Prostate gland (tissue), 2 donors: ENCODE measurements around the gene PFKP. TPM values are rescaled to one million over a fixed set of nuclear protein-coding genes. Genes with fewer than 3 reads are reported as not detected.

Experiments
- DNase-seq: peaks from one replicate; pipeline ENCODE4 v3.0.0-alpha.2; 2019; ENCODE audit warnings: low spot score
- H3K27ac ChIP-seq, 2 donors: fragments of 200-600 bp; sonication (generic); 2 replicates each; pipeline ENCODE4 v1.5.1; 2017 to 2019
- H3K27me3 ChIP-seq: fragments of 200-600 bp; sonication (generic); replicated peaks from 2 replicates; pipeline ENCODE4 v1.5.1; 2019; ENCODE audit not compliant: insufficient read depth
- H3K36me3 ChIP-seq, 2 donors: fragments of 200-600 bp; sonication (generic); 1 replicate in 1 of 2; 2 replicates in 1 of 2; pipeline versions ENCODE4 v1.5.1 to v1.8.1; 2017 to 2019
- H3K4me1 ChIP-seq: fragments of 200-600 bp; sonication (generic); replicated peaks from 2 replicates; pipeline ENCODE4 v1.5.1; 2019
- H3K4me3 ChIP-seq, 2 donors: fragments of 200-600 bp; sonication (generic); 2 replicates each; pipeline ENCODE4 v1.5.1; 2017 to 2019
- H3K9me3 ChIP-seq: fragments of 200-600 bp; sonication (generic); 2 replicates; pipeline ENCODE4 v1.5.1; 2017
- CTCF ChIP-seq, 4 experiments: fragments of 200-600 bp in 2 of 4; fragments of 450-650 bp in 2 of 4; sonication (generic) in 2 of 4; IDR thresholded peaks; 1 replicate in 3 of 4; 2 replicates in 1 of 4; pipeline ENCODE4 v1.5.1; 2016 to 2019; ENCODE audit warnings: antibody characterized with exemption in 4 of 4, mild to moderate bottlenecking in 2 of 4, moderate library complexity in 2 of 4
- POLR2A ChIP-seq: fragments of 450-650 bp; IDR thresholded peaks from one replicate; pipeline ENCODE4 v1.6.1; 2016; ENCODE audit warnings: antibody characterized with exemption, mild to moderate bottlenecking
- POLR2AphosphoS5 ChIP-seq: sonication (generic); formaldehyde crosslinking; IDR thresholded peaks from one replicate; pipeline ENCODE4 v1.6.1; 2017; ENCODE audit warnings: antibody characterized with exemption
- WGBS: methylation state at CpG from one replicate; pipeline ENCODE4 v1.1.5; 2018; 5-methylcytosine and 5-hydroxymethylcytosine counted together
- intact Hi-C: fragments of 100-400 bp; cut with DNase I; formaldehyde crosslinking; loops from one replicate; pipeline ENCODE4 v1.14.2; 2022
- total RNA-seq, 2 donors: library from RNA; depleted of rRNA; stranded (reverse); fragments of >200 nt; gene quantifications; one replicate each; pipeline ENCODE4 v1.1.0, GENCODE V29; 2016

The PFKP gene
- total RNA-seq, 2 donors from 2014 or later = 35.1 to 86.9 TPM

DNA sequence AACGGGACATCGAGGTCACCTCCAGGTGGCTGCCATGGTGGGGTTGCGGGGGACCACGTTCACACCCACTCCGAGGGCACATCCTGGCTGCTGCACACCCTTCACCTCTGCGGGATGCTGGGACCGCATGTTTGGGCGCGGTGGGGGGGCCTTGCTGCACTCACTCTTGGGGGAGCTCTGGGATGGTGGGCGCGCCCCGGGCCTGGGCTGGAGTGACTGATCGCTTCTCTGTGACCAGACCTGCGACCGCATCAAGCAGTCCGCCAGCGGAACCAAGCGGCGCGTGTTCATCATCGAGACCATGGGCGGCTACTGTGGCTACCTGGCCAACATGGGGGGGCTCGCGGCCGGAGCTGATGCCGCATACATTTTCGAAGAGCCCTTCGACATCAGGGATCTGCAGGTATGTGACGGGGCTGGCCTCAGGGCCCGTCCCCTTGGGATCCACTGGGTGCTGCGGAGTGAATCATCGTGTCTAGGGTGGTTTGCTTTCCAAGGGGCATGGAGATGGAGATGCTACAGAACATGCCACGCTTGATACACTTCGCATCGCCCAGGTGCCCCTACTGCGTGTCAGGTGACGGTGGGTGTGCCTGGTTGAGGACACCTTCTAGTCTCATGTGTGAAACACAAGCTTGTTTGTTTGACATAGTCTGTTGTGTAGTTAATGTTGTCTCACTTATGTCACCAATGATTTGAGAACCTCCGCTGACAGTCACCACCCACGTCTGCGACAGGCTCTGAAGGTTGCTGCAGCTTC is 62.4 kb downstream of the PFKP start:
- no peaks in the 10 kb centered on the region for H3K36me3 ChIP-seq
- intact Hi-C loops = no loop called here

GRCh38 chr10:3131098-3131497 is 63.8 kb downstream of the PFKP start:
- 71% methylated on average over 4 of the region's 4 CpGs for WGBS
- Histone ChIP-seq H3K4me3 (no peak overlapping the region), H3K27me3 (no peaks in the 10 kb centered on the region), H3K27ac (no peak overlapping the region), H3K36me3 (no peaks in the 10 kb centered on the region), H3K9me3 (no peaks in the 10 kb centered on the region), H3K4me1 (no peaks in the 10 kb centered on the region)
- TF ChIP-seq CTCF (IDR thresholded peaks at IDR 0.05) (no peak), POLR2AphosphoS5 (peak; percentile 60), POLR2A (no peak)
- DNase-seq = peak; percentile 39
- intact Hi-C loops = no loop called here

More for the DNA sequence above, 62.4 kb downstream of the PFKP start:
- Histone ChIP-seq H3K9me3 (no peaks in the 10 kb centered on the region), H3K27me3 (no peaks in the 10 kb centered on the region), H3K4me1 (no peaks in the 10 kb centered on the region), H3K27ac (no peak overlapping the region), H3K4me3 (no peak overlapping the region)
- DNase-seq = no peak
- WGBS = 90% methylated on average over 36 of the region's 40 CpGs
- TF ChIP-seq POLR2AphosphoS5 (no peak), CTCF (IDR thresholded peaks at IDR 0.05) (no peak), POLR2A (no peak)

DNA sequence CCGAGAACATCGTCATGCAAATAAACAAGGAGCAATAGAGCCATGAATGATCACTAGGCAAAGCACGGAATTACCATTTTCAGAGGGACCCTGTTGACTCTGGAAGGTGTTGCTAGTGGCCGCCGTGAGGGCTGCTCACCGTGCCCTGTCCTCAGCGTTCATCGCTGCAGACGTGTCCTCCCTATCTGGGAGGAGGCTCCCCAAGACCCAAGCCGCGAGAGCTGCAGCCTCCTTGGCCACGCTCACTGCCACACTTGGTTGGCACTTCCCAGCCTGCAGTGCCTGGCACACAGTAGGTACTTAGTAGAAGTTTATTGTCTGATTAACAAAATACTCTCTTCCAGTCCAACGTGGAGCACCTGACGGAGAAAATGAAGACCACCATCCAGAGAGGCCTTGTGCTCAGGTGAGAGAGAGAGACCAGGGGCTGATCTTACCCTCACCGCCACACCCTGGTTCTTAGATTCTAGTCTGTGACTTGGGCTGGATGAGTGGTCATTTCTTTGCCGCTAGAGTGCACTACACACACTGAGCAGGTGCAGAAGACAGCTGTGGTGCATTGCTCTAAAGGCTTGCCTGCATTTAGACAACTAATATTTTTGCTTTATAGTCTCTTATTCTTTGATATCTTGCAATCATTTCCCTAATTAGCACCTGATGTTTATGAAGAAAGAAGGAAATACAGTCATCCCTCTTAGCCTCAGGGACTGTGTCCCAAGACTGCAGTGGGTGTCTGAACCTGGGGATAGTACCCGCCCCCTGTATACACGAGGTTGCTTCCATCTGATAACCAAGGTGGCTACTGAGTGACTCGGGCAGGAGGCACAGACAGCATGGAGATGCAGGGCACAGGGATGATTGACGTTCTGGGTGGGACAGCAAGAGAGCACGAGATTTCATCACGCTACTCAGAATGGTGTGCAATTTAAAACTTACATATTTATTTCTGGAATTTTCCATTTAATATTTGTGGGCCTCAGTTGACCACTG is 65.0 kb downstream of the PFKP start:
- no peaks in the 10 kb centered on the region for H3K9me3 ChIP-seq
- no peak overlapping the region for H3K27ac ChIP-seq
- intact Hi-C loops = no loop called here
- TF ChIP-seq POLR2AphosphoS5 = no peak
- no peak overlapping the region for H3K4me3 ChIP-seq
- H3K27me3 ChIP-seq = no peaks in the 10 kb centered on the region
- WGBS = 89% methylated on average over 22 of the region's 22 CpGs
- no peaks in the 10 kb centered on the region for H3K4me1 ChIP-seq
- no peak for DNase-seq
- no peaks in the 10 kb centered on the region for H3K36me3 ChIP-seq

DNA sequence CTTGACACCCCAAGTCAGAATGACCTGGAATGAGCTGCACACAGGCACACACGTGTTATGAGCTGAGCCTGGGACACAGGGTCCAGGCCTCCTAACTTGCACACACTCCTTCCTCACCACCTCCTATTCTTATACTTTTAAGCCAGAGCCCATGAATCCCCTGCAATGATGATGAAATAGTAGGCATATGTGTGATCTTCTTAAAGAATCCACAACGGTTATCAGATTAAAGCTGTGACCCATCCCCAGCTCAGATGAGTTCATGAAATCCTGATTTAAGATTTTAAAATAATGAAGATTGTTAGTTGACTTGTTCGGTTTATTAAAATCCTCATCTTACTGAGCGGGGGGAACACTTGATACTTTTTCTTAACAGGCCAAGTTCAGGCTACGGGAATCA is 66.6 kb downstream of the PFKP start:
- TF ChIP-seq POLR2AphosphoS5 (no peak), CTCF (IDR thresholded peaks at IDR 0.05) (no peak), POLR2A (no peak)
- WGBS = 75% methylated on average over 5 of the region's 5 CpGs
- DNase-seq = no peak
- Histone ChIP-seq H3K36me3 (peaks cover 6 to 12% of the 10 kb centered on the region in 2 donors), H3K4me1 (no peaks in the 10 kb centered on the region), H3K9me3 (no peaks in the 10 kb centered on the region), H3K27me3 (no peaks in the 10 kb centered on the region), H3K4me3 (no peak overlapping the region), H3K27ac (no peak overlapping the region)
- intact Hi-C loops = no loop called here

- H3K36me3 ChIP-seq = peaks cover 6 to 12% of the 10 kb centered on the region in 2 donors
Observed at GRCh38 chr10:3135006-3135405, 67.7 kb downstream of the PFKP start.

More at GRCh38 chr10:3135006-3135405, 67.7 kb downstream of the PFKP start:
- no peak for DNase-seq
- H3K27me3 ChIP-seq = no peaks in the 10 kb centered on the region
- intact Hi-C loops = no loop called here
- TF ChIP-seq POLR2AphosphoS5 = no peak
- TF ChIP-seq CTCF (IDR thresholded peaks at IDR 0.05) = no peak
- TF ChIP-seq POLR2A = no peak
- H3K27ac ChIP-seq = no peak overlapping the region
- 76% methylated on average over 3 of the region's 3 CpGs for WGBS
- H3K4me1 ChIP-seq = no peaks in the 10 kb centered on the region
- no peaks in the 10 kb centered on the region for H3K9me3 ChIP-seq
- H3K4me3 ChIP-seq = no peak overlapping the region
